IMR-90 (cell line): ENCODE measurements around the gene ANG. TPM values are rescaled to one million over a fixed set of nuclear protein-coding genes. Genes with fewer than 3 reads are reported as not detected.
"Not testable (repeated sequence)": the region's sequence is repeated elsewhere in the genome, so short reads cannot be mapped to it uniquely, and the experiment has no call there.

Experiments used
- ATAC-seq: fragments of 200-7000 bp; cut with Tn5 transposase; 2 replicates; pipeline ENCODE4 v1.9.1; 2020; ENCODE audit warnings: low read depth, mild to moderate bottlenecking, moderate library complexity
- BruUV-seq: library from RNA; stranded (reverse); fragments of 400-500 nt; replicated peaks from 2 replicates; lab custom pipeline; 2021; lab: Mats Ljungman, UMichigan
- CTCF ChIA-PET: fragments of 300-600 bp; formaldehyde crosslinking; extraction: SDS; loops from one replicate; lab custom pipeline; 2021; ENCODE audit warnings: antibody characterized with exemption; lab: Yijun Ruan, JAX
- POLR2A ChIA-PET: fragments of 300-600 bp; sonication (Branson Sonifier 250); formaldehyde crosslinking; loops from one replicate; lab custom pipeline; 2022; ENCODE audit warnings: antibody characterized with exemption; ENCODE audit not compliant: unreplicated experiment; lab: Charles Lee
- DNase-seq: peaks from one replicate; pipeline ENCODE4 v3.0.0; 2013
- H2AFZ ChIP-seq: replicated peaks from 2 replicates; pipeline ENCODE3; 2013; ENCODE audit warnings: low read length, mild to moderate bottlenecking; ENCODE audit not compliant: poor library complexity
- H2AK5ac ChIP-seq: 2 replicates; pipeline ENCODE4 v1.6.1; 2013; ENCODE audit warnings: low read depth, low read length, inconsistent platforms
- H2AK9ac ChIP-seq: replicated peaks from 2 replicates; pipeline ENCODE3; 2013; ENCODE audit warnings: mild to moderate bottlenecking, low read depth, low read length, moderate library complexity; ENCODE audit not compliant: poor library complexity
- H2BK120ac ChIP-seq: 2 replicates; pipeline ENCODE4 v1.6.1; 2013; ENCODE audit warnings: low read depth, low read length, inconsistent platforms
- H2BK15ac ChIP-seq: 3 replicates; pipeline ENCODE4 v1.6.1; 2013; ENCODE audit warnings: low read depth, low read length, inconsistent platforms
- H2BK20ac ChIP-seq: 2 replicates; pipeline ENCODE4 v1.6.1; 2013; ENCODE audit warnings: low read depth, mild to moderate bottlenecking, inconsistent platforms, low read length, moderate library complexity
- H2BK5ac ChIP-seq: 2 replicates; pipeline ENCODE4 v1.6.1; 2013; ENCODE audit warnings: mild to moderate bottlenecking, low read depth, low read length, inconsistent platforms; ENCODE audit not compliant: poor library complexity, severe bottlenecking
- H3K14ac ChIP-seq: replicated peaks from 2 replicates; pipeline ENCODE4 v1.6.1; 2013; ENCODE audit warnings: low read depth, low read length, inconsistent platforms
- H3K18ac ChIP-seq: 2 replicates; pipeline ENCODE4 v1.6.1; 2013; ENCODE audit warnings: low read depth, low read length, control low read depth
- H3K23ac ChIP-seq: 2 replicates; pipeline ENCODE4 v1.6.1; 2013; ENCODE audit warnings: low read depth, low read length, inconsistent platforms
- H3K27ac ChIP-seq: 2 replicates; pipeline ENCODE4 v1.5.1; 2013; ENCODE audit warnings: mild to moderate bottlenecking, control low read depth, low read length; ENCODE audit not compliant: insufficient read depth
- H3K27me3 ChIP-seq: 2 replicates; pipeline ENCODE4 v1.6.1; 2013; ENCODE audit warnings: low read length; ENCODE audit not compliant: control insufficient read depth, insufficient read depth
- H3K36me3 ChIP-seq: 2 replicates; pipeline ENCODE4 v1.6.1; 2013; ENCODE audit warnings: low read length, mixed read lengths; ENCODE audit not compliant: control insufficient read depth, insufficient read depth
- H3K4ac ChIP-seq: 2 replicates; pipeline ENCODE4 v1.6.1; 2013; ENCODE audit warnings: low read depth, low read length, inconsistent platforms
- H3K4me1 ChIP-seq: 2 replicates; pipeline ENCODE4 v1.6.1; 2013; ENCODE audit warnings: low read length, mixed read lengths; ENCODE audit not compliant: control insufficient read depth, insufficient read depth
- H3K4me2 ChIP-seq: 2 replicates; pipeline ENCODE4 v1.6.1; 2013; ENCODE audit warnings: low read depth, mild to moderate bottlenecking, control low read depth, low read length, moderate library complexity
- H3K4me3 ChIP-seq: 2 replicates; pipeline ENCODE4 v1.5.1; 2013; ENCODE audit warnings: low read depth, mild to moderate bottlenecking, control low read depth, low read length, moderate library complexity; ENCODE audit not compliant: insufficient read depth
- H3K56ac ChIP-seq: 2 replicates; pipeline ENCODE4 v1.6.1; 2013; ENCODE audit warnings: low read length, inconsistent platforms; ENCODE audit not compliant: insufficient read depth; ENCODE audit errors: extremely low read depth
- H3K79me1 ChIP-seq, 2 experiments: 2 replicates each; pipeline ENCODE4 v1.6.1; 2013; ENCODE audit warnings: low read length in 2 of 2, inconsistent platforms in 1 of 2, low read depth in 1 of 2
- H3K9ac ChIP-seq: 2 replicates; pipeline ENCODE4 v1.6.1; 2013; ENCODE audit warnings: low read depth, low read length, control low read depth
- H3K9me1 ChIP-seq: 2 replicates; pipeline ENCODE4 v1.6.1; 2013; ENCODE audit warnings: low read length, inconsistent platforms; ENCODE audit not compliant: insufficient read depth
- H3K9me3 ChIP-seq: 2 replicates; pipeline ENCODE4 v1.6.1; 2013; ENCODE audit warnings: low read length; ENCODE audit not compliant: control insufficient read depth, insufficient read depth
- H4K20me1 ChIP-seq: 2 replicates; pipeline ENCODE4 v1.6.1; 2013; ENCODE audit warnings: low read length, inconsistent platforms; ENCODE audit not compliant: insufficient read depth
- H4K5ac ChIP-seq: 2 replicates; pipeline ENCODE4 v1.6.1; 2013; ENCODE audit warnings: mild to moderate bottlenecking, low read depth, low read length, control low read depth
- H4K8ac ChIP-seq, 2 experiments: 2 replicates each; pipeline ENCODE4 v1.6.1; 2013; ENCODE audit warnings: low read depth in 2 of 2, low read length in 2 of 2, control low read depth in 1 of 2, inconsistent platforms in 1 of 2
- H4K91ac ChIP-seq: 2 replicates; pipeline ENCODE4 v1.6.1; 2013; ENCODE audit warnings: low read depth, low read length, inconsistent platforms; ENCODE audit not compliant: insufficient read depth
- ELK1 ChIP-seq: fragments of 150-350 bp; IDR thresholded peaks from 2 replicates; pipeline ENCODE4 v1.6.1; 2016; ENCODE audit warnings: low read depth, mild to moderate bottlenecking, low read length, moderate library complexity, borderline replicate concordance
- RAD21 ChIP-seq: IDR thresholded peaks from 2 replicates; pipeline ENCODE4 v1.6.1; 2012; ENCODE audit warnings: low read length, improper control_type of control experiment
- SMC3 ChIP-seq: fragments of 150-350 bp; IDR thresholded peaks from 2 replicates; pipeline ENCODE4 v1.6.1; 2016; ENCODE audit warnings: low read depth, mild to moderate bottlenecking, antibody characterized with exemption, low read length, moderate library complexity
- USF2 ChIP-seq: fragments of 150-350 bp; IDR thresholded peaks from 2 replicates; pipeline ENCODE4 v1.6.1; 2017; ENCODE audit warnings: mild to moderate bottlenecking, antibody characterized with exemption, low read length, low read depth
- WGBS, 2 experiments: methylation state at CpG; one replicate each; pipeline versions ENCODE4 v1.1.5 to v1.1.7; 2013; ENCODE audit warnings: missing lambda C conversion rate in 2 of 2; ENCODE audit not compliant: insufficient read length in 1 of 2; ENCODE audit errors: extremely low coverage in 2 of 2; 5-methylcytosine and 5-hydroxymethylcytosine counted together
- dilution Hi-C: fragments of 300-500 bp; cut with HindIII; formaldehyde crosslinking; loops from one replicate; pipeline ENCODE4 v1.14.3; 2018; ENCODE audit warnings: low sequenced_read_pairs; ENCODE audit not compliant: unreplicated experiment
- in situ Hi-C: fragments of 300-500 bp; cut with MboI; formaldehyde crosslinking; loops from 3 replicates; pipeline ENCODE4 v1.14.3; 2019; ENCODE audit warnings: low sequenced_read_pairs, inconsistent platforms, mixed read lengths
- intact Hi-C: fragments of 100-400 bp; cut with micrococcal nuclease; formaldehyde crosslinking; loops from 2 replicates; pipeline ENCODE4 v1.10.0; 2022
- polyA plus RNA-seq, 3 experiments: library from polyadenylated mRNA; depleted of rRNA; stranded (reverse); fragments of >200 nt; gene quantifications; 2 replicates each; pipeline ENCODE4 v1.2.3, GENCODE V29; 2012; ENCODE audit warnings: low replicate concordance in 1 of 3
- total RNA-seq: library from RNA; depleted of rRNA; stranded (reverse); fragments of >200 nt; gene quantifications from 2 replicates; pipeline ENCODE4 v1.2.3, GENCODE V29; 2012

Gene ANG
- total and polyA plus RNA-seq, 2 of the 4 experiments (the other 2 are of a cell fraction): 3.6 to 4.7 TPM

- H2AFZ ChIP-seq: no peak overlapping the region
- CTCF ChIA-PET: no interaction called here
- H3K14ac ChIP-seq: no peak overlapping the region
- no peak overlapping the region for H3K4me3 ChIP-seq
- no peak overlapping the region for H3K56ac ChIP-seq
- H2BK15ac ChIP-seq: no peak overlapping the region
- in situ Hi-C loops (no loop called here), dilution Hi-C loops (no loop called here), intact Hi-C loops (no loop called here)
- no peaks in the 10 kb centered on the region for H3K79me1 ChIP-seq
- BruUV-seq: no TSS peak
- no peak overlapping the region for H3K23ac ChIP-seq
- no CpG with 5 or more reads among the region's 4 CpGs for WGBS, 2 experiments
- H4K5ac ChIP-seq: no peak overlapping the region
- H4K8ac ChIP-seq: no peak overlapping the region
- no peak overlapping the region for H2BK120ac ChIP-seq
- H4K91ac ChIP-seq: no peak overlapping the region
- ATAC-seq (no peak), DNase-seq (no peak)
- no peak overlapping the region for H2BK5ac ChIP-seq
- H3K9me3 ChIP-seq: no peaks in the 10 kb centered on the region
- no peaks in the 10 kb centered on the region for H3K4me1 ChIP-seq
- no peak overlapping the region for H3K4me2 ChIP-seq
- no peaks in the 10 kb centered on the region for H3K36me3 ChIP-seq
- no peak overlapping the region for H2BK20ac ChIP-seq
- H3K4ac ChIP-seq: no peak overlapping the region
- H4K20me1 ChIP-seq: no peaks in the 10 kb centered on the region
- H3K27ac ChIP-seq: no peak overlapping the region
- H2AK9ac ChIP-seq: no peak overlapping the region
- no peak overlapping the region for H3K18ac ChIP-seq
- H2AK5ac ChIP-seq: no peak overlapping the region
- H3K9me1 ChIP-seq: no peaks in the 10 kb centered on the region
- no peak for TF ChIP-seq SMC3
- TF ChIP-seq ELK1: no peak
- no peak for TF ChIP-seq RAD21
- TF ChIP-seq USF2: no peak
- POLR2A ChIA-PET: no interaction called here
- H3K9ac ChIP-seq: no peak overlapping the region
- no peaks in the 10 kb centered on the region for H3K27me3 ChIP-seq
These were observed 45.9 kb downstream of the ANG start for GRCh38 chr14:20734430-20734806.

GRCh38 chr14:20738292-20738691, 49.7 kb downstream of the ANG start:
- BruUV-seq, H2BK120ac ChIP-seq, H2AFZ ChIP-seq, H3K14ac ChIP-seq, ATAC-seq, dilution Hi-C loops, H3K9me1 ChIP-seq, CTCF ChIA-PET, H3K9me3 ChIP-seq, H2BK15ac ChIP-seq, H3K4me1 ChIP-seq, H4K20me1 ChIP-seq, H3K56ac ChIP-seq, POLR2A ChIA-PET, H3K79me1 ChIP-seq, H3K4me2 ChIP-seq, H4K8ac ChIP-seq, H2BK20ac ChIP-seq, H2AK5ac ChIP-seq, H2BK5ac ChIP-seq, H3K4ac ChIP-seq, H3K4me3 ChIP-seq, H3K27ac ChIP-seq, H2AK9ac ChIP-seq, H4K5ac ChIP-seq, H3K36me3 ChIP-seq, H3K18ac ChIP-seq, H3K23ac ChIP-seq, in situ Hi-C loops, H3K27me3 ChIP-seq, H3K9ac ChIP-seq, intact Hi-C loops, DNase-seq, H4K91ac ChIP-seq: not testable (repeated sequence)
- WGBS, 2 experiments: no CpG with 5 or more reads among the region's 7 CpGs
